GM18867 (cell line): Measurements from ENCODE around the gene SLC44A5.
"Not testable (repeated sequence)": the region's sequence is repeated elsewhere in the genome, so short reads cannot be mapped to it uniquely, and the experiment has no call there.

Experiments used
- ATAC-seq: cut with Tn5 transposase; IDR thresholded peaks from one replicate; pipeline ENCODE4 v1.9.1; 2021; ENCODE audit warnings: mild to moderate bottlenecking, moderate library complexity; ENCODE audit not compliant: unreplicated experiment

The SLC44A5 gene

GRCh38 chr1:75293270-75293669 lies 317.6 kb downstream of the SLC44A5 start:
- no peak for ATAC-seq

- ATAC-seq = no peak
These were observed 318.9 kb downstream of the SLC44A5 start for GRCh38 chr1:75292013-75292412.

GRCh38 chr1:75276385-75276784 lies 334.5 kb downstream of the SLC44A5 start:
- no peak for ATAC-seq

- no peak for ATAC-seq
These were observed 335.3 kb downstream of the SLC44A5 start for GRCh38 chr1:75275631-75276030.

GRCh38 chr1:75274920-75275506 lies 335.9 kb downstream of the SLC44A5 start:
- ATAC-seq = no peak

GRCh38 chr1:75273110-75273509 lies 337.8 kb downstream of the SLC44A5 start:
- no peak for ATAC-seq

GRCh38 chr1:75265792-75266191 lies 345.1 kb downstream of the SLC44A5 start:
- peak; percentile 85 for ATAC-seq

GRCh38 chr1:75264112-75264511 lies 346.8 kb downstream of the SLC44A5 start:
- ATAC-seq = no peak

GRCh38 chr1:75263616-75264015 lies 347.3 kb downstream of the SLC44A5 start:
- ATAC-seq = not testable (repeated sequence)

GRCh38 chr1:75261946-75262345 lies 349.0 kb downstream of the SLC44A5 start:
- not testable (repeated sequence) for ATAC-seq

- ATAC-seq = no peak
These were observed 352.6 kb downstream of the SLC44A5 start for GRCh38 chr1:75258351-75258750.

- ATAC-seq = no peak
These were observed 353.5 kb downstream of the SLC44A5 start for GRCh38 chr1:75257424-75257823.

GRCh38 chr1:75250114-75250513 lies 360.8 kb downstream of the SLC44A5 start:
- ATAC-seq = not testable (repeated sequence)

GRCh38 chr1:75245239-75245638 lies 365.7 kb downstream of the SLC44A5 start:
- no peak for ATAC-seq

GRCh38 chr1:75243124-75243523 lies 367.8 kb downstream of the SLC44A5 start:
- no peak for ATAC-seq

- no peak for ATAC-seq
These were observed 373.6 kb downstream of the SLC44A5 start for GRCh38 chr1:75237316-75237715.

- ATAC-seq = no peak
These were observed 376.4 kb downstream of the SLC44A5 start for GRCh38 chr1:75234562-75234961.

GRCh38 chr1:75233302-75233929 lies 377.5 kb downstream of the SLC44A5 start:
- ATAC-seq = peak; percentile 98

- no peak for ATAC-seq
These were observed 390.8 kb downstream of the SLC44A5 start for GRCh38 chr1:75220072-75220471.

- ATAC-seq = no peak
These were observed 396.9 kb downstream of the SLC44A5 start for GRCh38 chr1:75214017-75214416.

GRCh38 chr1:75211648-75212047 lies 399.3 kb downstream of the SLC44A5 start:
- no peak for ATAC-seq

GRCh38 chr1:75208862-75209261 lies 402.1 kb downstream of the SLC44A5 start:
- no peak for ATAC-seq
